Measurements from ENCODE around the gene ZNF385D.
"Not testable (repeated sequence)": the region's sequence is repeated elsewhere in the genome, so short reads cannot be mapped to it uniquely, and the experiment has no call there.

ZNF385D gene

GRCh38 chr3:21390136-21390535, 360.9 kb downstream of the ZNF385D start:
- DNase-seq: no peak

DNA sequence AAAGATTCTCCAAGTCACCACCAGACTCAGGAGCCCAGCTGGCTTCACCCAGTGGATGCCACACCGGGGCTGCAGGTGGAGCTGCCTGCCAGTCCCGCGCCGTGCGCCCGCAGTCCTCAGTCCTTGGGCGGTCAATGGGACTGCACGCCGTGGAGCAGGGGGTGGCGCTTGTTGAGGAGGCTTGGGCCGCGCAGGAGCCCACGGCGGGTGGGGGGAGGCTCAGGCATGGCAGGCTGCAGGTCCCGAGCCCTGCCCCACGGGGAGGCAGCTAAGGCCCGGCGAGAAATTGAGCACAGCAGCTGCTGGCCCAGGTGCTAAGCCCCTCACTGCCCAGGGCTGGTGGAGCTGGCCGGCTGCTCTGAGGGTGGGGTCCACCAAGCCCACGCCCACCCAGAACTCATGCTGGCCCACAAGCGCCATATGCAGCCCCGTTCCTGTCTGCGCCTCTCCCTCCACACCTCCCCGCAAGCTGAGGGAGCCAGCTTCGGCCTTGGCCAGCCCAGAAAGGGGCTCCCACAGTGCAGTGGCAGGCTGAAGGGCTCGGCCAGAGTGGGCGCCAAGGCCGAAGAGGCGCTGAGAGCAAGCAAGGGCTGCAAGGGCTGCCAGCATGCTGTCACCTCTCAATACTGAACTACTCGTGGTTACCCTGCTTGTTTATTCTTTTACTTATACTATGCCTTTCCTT, 363.7 kb downstream of the ZNF385D start:
- not testable (repeated sequence) for DNase-seq

DNA sequence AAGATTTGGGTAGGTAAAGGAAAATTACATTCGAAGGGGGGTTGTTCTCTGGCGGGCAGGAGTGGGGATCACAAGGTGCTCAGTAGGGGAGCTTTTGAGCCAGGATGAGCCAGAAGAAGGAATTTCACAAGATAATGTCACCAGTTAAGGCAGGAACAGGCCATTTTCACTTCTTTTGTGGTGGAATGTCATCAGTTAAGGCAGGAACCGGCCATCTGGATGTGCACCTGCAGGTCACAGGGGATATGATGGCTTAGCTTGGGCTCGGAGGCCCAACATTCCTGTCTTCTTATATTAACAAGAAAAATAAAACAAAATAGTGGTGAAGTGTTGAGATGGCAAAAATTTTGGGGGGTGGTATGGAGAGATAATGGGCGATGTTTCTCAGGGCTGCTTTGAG, 373.0 kb downstream of the ZNF385D start:
- not testable (repeated sequence) for DNase-seq

- DNase-seq: no peak
These were observed 373.8 kb downstream of the ZNF385D start for GRCh38 chr3:21377071-21377769.

DNA sequence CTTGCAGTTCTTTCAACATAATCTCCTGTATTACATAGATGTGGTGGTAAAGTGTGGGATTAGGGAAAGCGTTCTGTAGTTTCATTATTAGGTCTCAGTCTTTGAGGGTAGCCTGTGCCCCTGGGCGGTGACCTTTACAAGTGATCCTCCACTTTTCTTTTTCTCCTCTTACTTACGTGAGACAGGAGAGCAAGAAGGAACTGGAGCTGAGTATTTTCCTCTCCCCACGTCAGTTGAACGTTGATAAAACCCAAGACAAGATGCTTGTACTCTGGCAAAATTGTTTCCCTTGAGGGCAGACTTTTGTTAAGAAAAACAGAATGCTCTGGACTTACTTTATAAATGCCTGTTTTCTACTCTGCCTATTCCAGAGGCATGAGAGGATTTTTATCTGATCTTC, 378.7 kb downstream of the ZNF385D start:
- DNase-seq: no peak

Measured in hypothalamus (tissue), 51 donors.